ENCODE data around the gene SEMA4D. TPM values are rescaled to one million over a fixed set of nuclear protein-coding genes. Genes with fewer than 3 reads are reported as not detected.
A peak's percentile ranks its signal among the peaks of the same experiment; 100 is the strongest.

Gene SEMA4D
- total and polyA plus RNA-seq, 2 of the 13 experiments (the other 11 are each of a cell fraction or from before 2014, with no cell fraction given): 0.13 to 0.16 TPM

DNA sequence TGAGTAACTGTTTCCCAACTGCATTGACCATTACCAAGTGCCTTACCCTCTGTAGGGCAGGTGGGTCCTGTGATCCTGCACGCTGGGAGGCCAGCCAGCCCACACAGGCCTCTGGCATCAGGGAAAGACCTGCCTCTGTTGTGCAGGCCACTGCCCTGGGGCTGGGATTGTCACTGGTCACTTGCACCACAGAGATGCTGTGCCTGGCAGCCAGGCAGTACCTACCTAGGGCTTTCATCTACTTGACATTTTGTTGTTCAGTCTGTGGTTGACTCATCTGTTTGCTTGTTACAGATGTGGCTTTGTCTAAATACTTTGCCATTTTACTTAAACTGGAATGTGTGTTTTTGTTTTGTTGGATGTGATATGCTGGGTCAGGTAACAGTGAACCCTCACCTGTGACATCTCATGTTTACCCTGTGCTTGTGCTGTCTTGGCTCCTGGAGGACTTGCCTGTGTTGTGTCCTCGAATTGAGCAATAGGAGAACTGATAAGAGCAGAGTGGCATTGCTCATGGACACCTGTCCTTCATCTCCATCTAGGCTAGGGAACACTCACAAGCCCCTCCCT, 146.8 kb downstream of the SEMA4D start (continued):
- TF ChIP-seq, protein P1, sequence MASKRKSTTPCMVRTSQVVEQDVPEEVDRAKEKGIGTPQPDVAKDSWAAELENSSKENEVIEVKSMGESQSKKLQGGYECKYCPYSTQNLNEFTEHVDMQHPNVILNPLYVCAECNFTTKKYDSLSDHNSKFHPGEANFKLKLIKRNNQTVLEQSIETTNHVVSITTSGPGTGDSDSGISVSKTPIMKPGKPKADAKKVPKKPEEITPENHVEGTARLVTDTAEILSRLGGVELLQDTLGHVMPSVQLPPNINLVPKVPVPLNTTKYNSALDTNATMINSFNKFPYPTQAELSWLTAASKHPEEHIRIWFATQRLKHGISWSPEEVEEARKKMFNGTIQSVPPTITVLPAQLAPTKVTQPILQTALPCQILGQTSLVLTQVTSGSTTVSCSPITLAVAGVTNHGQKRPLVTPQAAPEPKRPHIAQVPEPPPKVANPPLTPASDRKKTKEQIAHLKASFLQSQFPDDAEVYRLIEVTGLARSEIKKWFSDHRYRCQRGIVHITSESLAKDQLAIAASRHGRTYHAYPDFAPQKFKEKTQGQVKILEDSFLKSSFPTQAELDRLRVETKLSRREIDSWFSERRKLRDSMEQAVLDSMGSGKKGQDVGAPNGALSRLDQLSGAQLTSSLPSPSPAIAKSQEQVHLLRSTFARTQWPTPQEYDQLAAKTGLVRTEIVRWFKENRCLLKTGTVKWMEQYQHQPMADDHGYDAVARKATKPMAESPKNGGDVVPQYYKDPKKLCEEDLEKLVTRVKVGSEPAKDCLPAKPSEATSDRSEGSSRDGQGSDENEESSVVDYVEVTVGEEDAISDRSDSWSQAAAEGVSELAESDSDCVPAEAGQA (IDR thresholded peaks at IDR 0.05; ENCODE audit: low read depth): 0 out of 2 replicates have a peak, but pooled peaks have one; percentile 22
- TF ChIP-seq, protein P1 (CRISPR knock-in tag; IDR thresholded peaks at IDR 0.05; ENCODE audit: borderline replicate concordance): no peak
- TF ChIP-seq, protein P2, sequence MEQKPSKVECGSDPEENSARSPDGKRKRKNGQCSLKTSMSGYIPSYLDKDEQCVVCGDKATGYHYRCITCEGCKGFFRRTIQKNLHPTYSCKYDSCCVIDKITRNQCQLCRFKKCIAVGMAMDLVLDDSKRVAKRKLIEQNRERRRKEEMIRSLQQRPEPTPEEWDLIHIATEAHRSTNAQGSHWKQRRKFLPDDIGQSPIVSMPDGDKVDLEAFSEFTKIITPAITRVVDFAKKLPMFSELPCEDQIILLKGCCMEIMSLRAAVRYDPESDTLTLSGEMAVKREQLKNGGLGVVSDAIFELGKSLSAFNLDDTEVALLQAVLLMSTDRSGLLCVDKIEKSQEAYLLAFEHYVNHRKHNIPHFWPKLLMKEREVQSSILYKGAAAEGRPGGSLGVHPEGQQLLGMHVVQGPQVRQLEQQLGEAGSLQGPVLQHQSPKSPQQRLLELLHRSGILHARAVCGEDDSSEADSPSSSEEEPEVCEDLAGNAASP (CRISPR knock-in tag; IDR thresholded peaks at IDR 0.05; ENCODE audit: borderline replicate concordance): peak; percentile 50; the same call in 1 of the 2 replicates
- TF ChIP-seq ZMYM2 (CRISPR knock-in tag; IDR thresholded peaks at IDR 0.05): no peak
- no peak for TF ChIP-seq ETV6 (CRISPR knock-in tag; conservative IDR thresholded peaks at IDR 0.05)
- no peak for TF ChIP-seq NFKB2 (CRISPR knock-in tag; IDR thresholded peaks at IDR 0.05; ENCODE audit: borderline replicate concordance)
- no peak for TF ChIP-seq ZSCAN22 (CRISPR knock-in tag; IDR thresholded peaks at IDR 0.05)
- no peak for TF ChIP-seq EHMT2 (IDR thresholded peaks at IDR 0.05; ENCODE audit: borderline replicate concordance, low read depth, low read length)
- TF ChIP-seq, protein P3, sequence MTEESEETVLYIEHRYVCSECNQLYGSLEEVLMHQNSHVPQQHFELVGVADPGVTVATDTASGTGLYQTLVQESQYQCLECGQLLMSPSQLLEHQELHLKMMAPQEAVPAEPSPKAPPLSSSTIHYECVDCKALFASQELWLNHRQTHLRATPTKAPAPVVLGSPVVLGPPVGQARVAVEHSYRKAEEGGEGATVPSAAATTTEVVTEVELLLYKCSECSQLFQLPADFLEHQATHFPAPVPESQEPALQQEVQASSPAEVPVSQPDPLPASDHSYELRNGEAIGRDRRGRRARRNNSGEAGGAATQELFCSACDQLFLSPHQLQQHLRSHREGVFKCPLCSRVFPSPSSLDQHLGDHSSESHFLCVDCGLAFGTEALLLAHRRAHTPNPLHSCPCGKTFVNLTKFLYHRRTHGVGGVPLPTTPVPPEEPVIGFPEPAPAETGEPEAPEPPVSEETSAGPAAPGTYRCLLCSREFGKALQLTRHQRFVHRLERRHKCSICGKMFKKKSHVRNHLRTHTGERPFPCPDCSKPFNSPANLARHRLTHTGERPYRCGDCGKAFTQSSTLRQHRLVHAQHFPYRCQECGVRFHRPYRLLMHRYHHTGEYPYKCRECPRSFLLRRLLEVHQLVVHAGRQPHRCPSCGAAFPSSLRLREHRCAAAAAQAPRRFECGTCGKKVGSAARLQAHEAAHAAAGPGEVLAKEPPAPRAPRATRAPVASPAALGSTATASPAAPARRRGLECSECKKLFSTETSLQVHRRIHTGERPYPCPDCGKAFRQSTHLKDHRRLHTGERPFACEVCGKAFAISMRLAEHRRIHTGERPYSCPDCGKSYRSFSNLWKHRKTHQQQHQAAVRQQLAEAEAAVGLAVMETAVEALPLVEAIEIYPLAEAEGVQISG (CRISPR knock-in tag; IDR thresholded peaks at IDR 0.05): peak; percentile 69; the same call in 1 of the 2 replicates
- TF ChIP-seq HCFC1 (IDR thresholded peaks at IDR 0.05; ENCODE audit: low read depth, low read length): no peak
- 0 out of 2 replicates have a peak, but pooled peaks have one; percentile 25 for TF ChIP-seq KDM2A (CRISPR knock-in tag; IDR thresholded peaks at IDR 0.05; ENCODE audit: borderline replicate concordance, low read depth)
- TF ChIP-seq, protein P4, sequence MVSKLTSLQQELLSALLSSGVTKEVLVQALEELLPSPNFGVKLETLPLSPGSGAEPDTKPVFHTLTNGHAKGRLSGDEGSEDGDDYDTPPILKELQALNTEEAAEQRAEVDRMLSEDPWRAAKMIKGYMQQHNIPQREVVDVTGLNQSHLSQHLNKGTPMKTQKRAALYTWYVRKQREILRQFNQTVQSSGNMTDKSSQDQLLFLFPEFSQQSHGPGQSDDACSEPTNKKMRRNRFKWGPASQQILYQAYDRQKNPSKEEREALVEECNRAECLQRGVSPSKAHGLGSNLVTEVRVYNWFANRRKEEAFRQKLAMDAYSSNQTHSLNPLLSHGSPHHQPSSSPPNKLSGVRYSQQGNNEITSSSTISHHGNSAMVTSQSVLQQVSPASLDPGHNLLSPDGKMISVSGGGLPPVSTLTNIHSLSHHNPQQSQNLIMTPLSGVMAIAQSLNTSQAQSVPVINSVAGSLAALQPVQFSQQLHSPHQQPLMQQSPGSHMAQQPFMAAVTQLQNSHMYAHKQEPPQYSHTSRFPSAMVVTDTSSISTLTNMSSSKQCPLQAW (CRISPR knock-in tag; IDR thresholded peaks at IDR 0.05): peak; percentile 84
- TF ChIP-seq GABPA (IDR thresholded peaks at IDR 0.05; ENCODE audit: low read depth, low read length): no peak
- TF ChIP-seq GABPA (CRISPR knock-in tag; IDR thresholded peaks at IDR 0.05; ENCODE audit: low read depth): peak; percentile 37
- no peak for TF ChIP-seq SP1 (IDR thresholded peaks at IDR 0.05)
- TF ChIP-seq SP1 (CRISPR knock-in tag; IDR thresholded peaks at IDR 0.05): 0 out of 2 replicates have a peak, but pooled peaks have one; percentile 13
- peak; percentile 60 for TF ChIP-seq KDM6A (CRISPR knock-in tag; IDR thresholded peaks at IDR 0.05; ENCODE audit: low read depth)
- TF ChIP-seq ATF7 (IDR thresholded peaks at IDR 0.05): no peak
- no peak for TF ChIP-seq ATF7 (CRISPR knock-in tag; IDR thresholded peaks at IDR 0.05)
